CD4-positive, alpha-beta memory T cell (primary cell): Measurements from ENCODE around the gene PSMF1. TPM values are rescaled to one million over a fixed set of nuclear protein-coding genes. Genes with fewer than 3 reads are reported as not detected.

Source experiments
- CTCF ChIA-PET: fragments of 350-600 bp; sonication (Branson Sonifier 250); formaldehyde crosslinking; loops from one replicate; lab custom pipeline; 2021; ENCODE audit warnings: inconsistent platforms; ENCODE audit not compliant: partially characterized antibody; lab: Charles Lee
- POLR2A ChIA-PET: fragments of 350-600 bp; sonication (Branson Sonifier 250); formaldehyde crosslinking; loops from one replicate; lab custom pipeline; 2021; ENCODE audit not compliant: partially characterized antibody; lab: Charles Lee
- DNase-seq, 5 donors: peaks; one replicate each; pipeline versions ENCODE4 v3.0.0 to v3.0.0-alpha.2; 2020 to 2022; ENCODE audit warnings: mixed read lengths in 1 of 5
- H3K27ac ChIP-seq: one replicate; pipeline ENCODE4 v1.7.0; 2013; ENCODE audit warnings: low read depth, low read length
- H3K27me3 ChIP-seq: 2 replicates; pipeline ENCODE4 v1.7.0; 2013; ENCODE audit warnings: mild to moderate bottlenecking, low read length, moderate library complexity; ENCODE audit not compliant: insufficient read depth
- H3K36me3 ChIP-seq: 2 replicates; pipeline ENCODE4 v1.7.0; 2013; ENCODE audit warnings: mild to moderate bottlenecking, low read length, moderate library complexity; ENCODE audit not compliant: insufficient read depth
- H3K4me1 ChIP-seq: 2 replicates; pipeline ENCODE4 v1.7.0; 2013; ENCODE audit warnings: mild to moderate bottlenecking, low read length, moderate library complexity; ENCODE audit not compliant: insufficient read depth
- H3K4me3 ChIP-seq, 2 donors: one replicate each; pipeline ENCODE4 v1.7.0; 2013; ENCODE audit warnings: low read length in 2 of 2, mild to moderate bottlenecking in 1 of 2
- H3K9me3 ChIP-seq, 2 donors: one replicate each; pipeline ENCODE4 v1.7.0; 2013; ENCODE audit warnings: low read length in 2 of 2, control low read depth in 1 of 2; ENCODE audit not compliant: control insufficient read depth in 1 of 2
- H3K27ac Mint-ChIP-seq, 7 donors: one replicate each; pipeline ENCODE4 v1.8.0; 2020 to 2021; ENCODE audit warnings: mixed read lengths in 7 of 7, mild to moderate bottlenecking in 6 of 7, inconsistent platforms in 3 of 7, moderate library complexity in 3 of 7
- H3K27me3 Mint-ChIP-seq, 2 donors: one replicate each; pipeline ENCODE4 v1.8.0; 2020 to 2021; ENCODE audit warnings: mixed read lengths in 2 of 2
- H3K36me3 Mint-ChIP-seq, 2 donors: one replicate each; pipeline ENCODE4 v1.8.0; 2020 to 2021; ENCODE audit warnings: mixed read lengths in 2 of 2, inconsistent platforms in 1 of 2, mild to moderate bottlenecking in 1 of 2
- H3K4me1 Mint-ChIP-seq, 4 donors: one replicate each; pipeline ENCODE4 v1.8.0; 2020 to 2021; ENCODE audit warnings: mixed read lengths in 4 of 4, mild to moderate bottlenecking in 1 of 4
- H3K4me3 Mint-ChIP-seq, 8 donors: one replicate each; pipeline ENCODE4 v1.8.0; 2020 to 2021; ENCODE audit warnings: mixed read lengths in 8 of 8, mild to moderate bottlenecking in 7 of 8, moderate library complexity in 6 of 8, inconsistent platforms in 3 of 8
- H3K9me3 Mint-ChIP-seq, 8 donors: one replicate each; pipeline ENCODE4 v1.8.0; 2020 to 2021; ENCODE audit warnings: mixed read lengths in 8 of 8, mild to moderate bottlenecking in 5 of 8, inconsistent platforms in 3 of 8, moderate library complexity in 1 of 8
- intact Hi-C: fragments of 100-400 bp; cut with micrococcal nuclease; formaldehyde crosslinking; loops from one replicate; pipeline ENCODE4 v1.15.1; 2023
- polyA plus RNA-seq, 2 donors: library from polyadenylated mRNA; unstranded; fragments of 300-500 nt; fragmentation: Illumina TruSeq; gene quantifications; one replicate each; pipeline ENCODE4 v1.2.3, GENCODE V29; 2021
- total RNA-seq, 2 experiments: library from RNA; stranded (reverse); gene quantifications; one replicate each; pipeline ENCODE4 v1.2.3, GENCODE V29; 2021

The PSMF1 gene
- total and polyA plus RNA-seq, 4 experiments from 2014 or later = 118 to 189 (median 128) TPM

DNA sequence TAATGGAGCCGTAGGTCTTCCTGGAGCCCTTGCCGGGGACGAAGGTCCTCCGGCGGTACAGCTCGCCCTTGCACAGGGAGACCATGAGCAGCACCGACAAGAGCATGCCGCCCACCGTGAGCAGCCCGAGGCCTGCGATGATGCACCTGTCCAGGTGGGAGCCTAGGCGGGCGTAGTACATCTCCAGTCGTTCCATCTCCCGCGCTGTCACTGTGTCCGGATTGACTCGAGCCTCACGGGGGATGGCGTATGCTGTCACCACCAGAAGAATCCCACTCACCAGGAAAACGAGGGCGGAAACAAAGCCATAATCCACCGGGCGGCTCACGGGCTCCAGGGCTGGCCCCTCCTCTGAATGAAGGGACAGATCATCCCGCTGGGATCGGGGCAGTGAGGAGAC, 62.5 kb downstream of the PSMF1 start:
- ChIA-PET POLR2A (no interaction called here), CTCF (no interaction called here)
- H3K4me1 Mint-ChIP-seq = peaks cover 4 to 10% (median 8%) of the 10 kb centered on the region in 4 donors
- no peak overlapping the region for H3K4me3 Mint-ChIP-seq
- H3K36me3 Mint-ChIP-seq = peaks cover 13 to 18% of the 10 kb centered on the region in 2 donors
- no peaks in the 10 kb centered on the region for H3K36me3 ChIP-seq
- no peaks in the 10 kb centered on the region for H3K9me3 ChIP-seq
- peaks cover 3% of the 10 kb centered on the region for H3K27me3 ChIP-seq
- H3K27me3 Mint-ChIP-seq = peaks cover 16 to 18% of the 10 kb centered on the region in 2 donors
- DNase-seq = no peak
- intact Hi-C loops = loop anchor here (10.0 kb wide), 1 partner anchor 206 kb away; no protein-coding TSS in a partner anchor
- peaks cover 8% of the 10 kb centered on the region for H3K4me1 ChIP-seq
- H3K27ac Mint-ChIP-seq = no peak overlapping the region
- no peak overlapping the region for H3K4me3 ChIP-seq
- H3K27ac ChIP-seq = no peak overlapping the region
- H3K9me3 Mint-ChIP-seq = peaks cover 0 to under 1% (median 0%) of the 10 kb centered on the region in 8 donors

DNA sequence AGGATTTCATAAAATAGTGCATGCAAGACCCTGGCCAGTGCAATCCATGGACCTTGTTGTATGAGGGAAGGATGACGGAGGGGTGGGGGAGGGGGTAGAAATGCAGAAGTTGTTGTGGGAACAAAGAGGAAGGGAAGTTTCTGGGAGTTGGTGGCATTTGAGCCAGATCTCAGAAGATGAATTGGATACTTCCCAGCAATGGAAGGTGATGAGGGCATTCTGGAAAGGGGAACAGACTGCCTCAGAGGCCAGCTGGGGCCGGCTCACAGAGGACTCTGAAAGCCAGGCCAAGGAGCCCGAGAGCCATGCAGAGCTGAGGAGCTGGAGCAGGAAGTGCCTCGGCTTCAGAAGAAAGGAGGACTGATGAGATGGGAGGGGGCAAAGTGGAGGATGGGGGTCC, 63.7 kb downstream of the PSMF1 start:
- ChIA-PET POLR2A (no interaction called here), CTCF (no interaction called here)
- H3K4me1 Mint-ChIP-seq = peaks cover 6 to 13% (median 9%) of the 10 kb centered on the region in 4 donors
- DNase-seq = no peak
- Histone ChIP-seq H3K27me3 (peaks cover 3% of the 10 kb centered on the region), H3K27ac (no peak overlapping the region), H3K36me3 (no peaks in the 10 kb centered on the region), H3K4me3 (no peak overlapping the region), H3K9me3 (no peaks in the 10 kb centered on the region), H3K4me1 (peaks cover 14% of the 10 kb centered on the region)
- H3K36me3 Mint-ChIP-seq = peaks cover 6 to 10% of the 10 kb centered on the region in 2 donors
- H3K4me3 Mint-ChIP-seq = no peak overlapping the region
- H3K27me3 Mint-ChIP-seq = peaks cover 19 to 21% of the 10 kb centered on the region in 2 donors
- peaks cover 0 to 1% (median 0%) of the 10 kb centered on the region in 8 donors for H3K9me3 Mint-ChIP-seq
- no peak overlapping the region for H3K27ac Mint-ChIP-seq
- intact Hi-C loops = loop anchor here (10.0 kb wide), 1 partner anchor 207 kb away; no protein-coding TSS in a partner anchor

- H3K4me1 ChIP-seq = peaks cover 14% of the 10 kb centered on the region
- H3K9me3 ChIP-seq = no peaks in the 10 kb centered on the region
- H3K27me3 Mint-ChIP-seq = peaks cover 19 to 21% of the 10 kb centered on the region in 2 donors
- H3K27ac ChIP-seq = no peak overlapping the region
- H3K36me3 ChIP-seq = no peaks in the 10 kb centered on the region
- H3K27me3 ChIP-seq = peaks cover 3% of the 10 kb centered on the region
- POLR2A ChIA-PET = no interaction called here
- DNase-seq = no peak
- intact Hi-C loops = loop anchor here (10.0 kb wide), 1 partner anchor 208 kb away; no protein-coding TSS in a partner anchor
- peaks cover 0 to 1% (median 0%) of the 10 kb centered on the region in 8 donors for H3K9me3 Mint-ChIP-seq
- CTCF ChIA-PET = no interaction called here
- H3K4me1 Mint-ChIP-seq = peaks cover 6 to 13% (median 9%) of the 10 kb centered on the region in 4 donors
- H3K27ac Mint-ChIP-seq = no peak overlapping the region
- H3K4me3 Mint-ChIP-seq = peak overlapping the region in 4 of 8 donors; percentile 8 to 86 (median 20)
- H3K4me3 ChIP-seq = no peak overlapping the region
- H3K36me3 Mint-ChIP-seq = peaks cover 4 to 6% of the 10 kb centered on the region in 2 donors
Observed at GRCh38 chr20:1183153-1183552, 64.8 kb downstream of the PSMF1 start.

GRCh38 chr20:1184260-1184637, 65.8 kb downstream of the PSMF1 start:
- H3K27ac ChIP-seq = no peak overlapping the region
- no peak overlapping the region for H3K4me3 ChIP-seq
- DNase-seq = no peak
- peak overlapping the region in 3 of 7 donors; percentile 5 to 52 (median 30) for H3K27ac Mint-ChIP-seq
- no peaks in the 10 kb centered on the region for H3K9me3 ChIP-seq
- H3K27me3 Mint-ChIP-seq = peaks cover 19 to 21% of the 10 kb centered on the region in 2 donors
- CTCF ChIA-PET = no interaction called here
- peaks cover 14% of the 10 kb centered on the region for H3K4me1 ChIP-seq
- intact Hi-C loops = loop anchor here (10.0 kb wide), 1 partner anchor 209 kb away; no protein-coding TSS in a partner anchor
- peaks cover 0 to 1% (median 0%) of the 10 kb centered on the region in 8 donors for H3K9me3 Mint-ChIP-seq
- POLR2A ChIA-PET = interaction anchor here (0.8 kb wide), 1 partner anchor 13 kb away, joined by 3 read pairs; no protein-coding TSS in a partner anchor
- H3K36me3 Mint-ChIP-seq = peaks cover 4 to 6% of the 10 kb centered on the region in 2 donors
- no peaks in the 10 kb centered on the region for H3K36me3 ChIP-seq
- peaks cover 6 to 13% (median 9%) of the 10 kb centered on the region in 4 donors for H3K4me1 Mint-ChIP-seq
- H3K4me3 Mint-ChIP-seq = peak overlapping the region; percentile 61 to 86 (median 78)
- peaks cover 3% of the 10 kb centered on the region for H3K27me3 ChIP-seq

- DNase-seq = no peak
Observed at GRCh38 chr20:1184638-1185315, 66.4 kb downstream of the PSMF1 start, which contains the start of gene TMEM74B. Gene TMEM74B, minus strand, starts transcription at chr20:1184981. Its CDS starts 1,180 bp downstream, at chr20:1183801.

GRCh38 chr20:1185316-1185741, 66.9 kb downstream of the PSMF1 start:
- peaks cover 14% of the 10 kb centered on the region for H3K4me1 ChIP-seq
- peaks cover 6 to 13% (median 9%) of the 10 kb centered on the region in 4 donors for H3K4me1 Mint-ChIP-seq
- ChIA-PET POLR2A (no interaction called here), CTCF (interaction anchor here (0.7 kb wide), 1 partner anchor 18 kb away, joined by 3 read pairs; no protein-coding TSS in a partner anchor)
- H3K9me3 ChIP-seq = no peaks in the 10 kb centered on the region
- no peak overlapping the region for H3K4me3 ChIP-seq
- intact Hi-C loops = loop anchor here (10.0 kb wide), 1 partner anchor 211 kb away; no protein-coding TSS in a partner anchor
- H3K27ac Mint-ChIP-seq = no peak overlapping the region
- no peak overlapping the region for H3K27ac ChIP-seq
- peak overlapping the region in 1 of 8 donors; percentile 8 for H3K4me3 Mint-ChIP-seq
- no peak for DNase-seq
- H3K36me3 Mint-ChIP-seq = no peaks in the 10 kb centered on the region
- no peaks in the 10 kb centered on the region for H3K36me3 ChIP-seq
- peaks cover 23 to 25% of the 10 kb centered on the region in 2 donors for H3K27me3 Mint-ChIP-seq
- peaks cover 3% of the 10 kb centered on the region for H3K27me3 ChIP-seq
- peaks cover 0 to 1% (median 0%) of the 10 kb centered on the region in 8 donors for H3K9me3 Mint-ChIP-seq

More at GRCh38 chr20:1184638-1185315, 66.4 kb downstream of the PSMF1 start, which contains the start of gene TMEM74B:
- Histone ChIP-seq H3K27ac (no peak within 1 kb of the TSS), H3K36me3 (no peaks in the 10 kb centered on the region), H3K9me3 (no peaks in the 10 kb centered on the region), H3K4me1 (peaks cover 14% of the 10 kb centered on the region), H3K27me3 (peaks cover 3% of the 10 kb centered on the region), H3K4me3 (no peak within 1 kb of the TSS)
- intact Hi-C loops = loop anchor here (10.0 kb wide), 1 partner anchor 210 kb away; no protein-coding TSS in a partner anchor
- Mint-ChIP-seq H3K27me3 (peaks cover 21 to 23% of the 10 kb centered on the region in 2 donors), H3K4me1 (peaks cover 6 to 13% (median 9%) of the 10 kb centered on the region in 4 donors), H3K27ac (peak within 1 kb of the TSS in 3 of 7 donors; percentile 5 to 60 (median 52)), H3K36me3 (peaks cover under 1 to 3% of the 10 kb centered on the region in 2 donors), H3K4me3 (peak within 1 kb of the TSS; percentile 61 to 86 (median 82)), H3K9me3 (peaks cover 0 to 1% (median 0%) of the 10 kb centered on the region in 8 donors)
- POLR2A ChIA-PET = interaction anchor here (0.8 kb wide), 1 partner anchor 13 kb away, joined by 3 read pairs; no protein-coding TSS in a partner anchor
- CTCF ChIA-PET = interaction anchor here (0.7 kb wide), 1 partner anchor 18 kb away, joined by 3 read pairs; no protein-coding TSS in a partner anchor
